H9 (cell line): ENCODE results near the gene DBF4. TPM values are rescaled to one million over a fixed set of nuclear protein-coding genes. Genes with fewer than 3 reads are reported as not detected.
A peak's percentile ranks its signal among the peaks of the same experiment; 100 is the strongest.
"Not testable (repeated sequence)": the region's sequence is repeated elsewhere in the genome, so short reads cannot be mapped to it uniquely, and the experiment has no call there.

Source experiments
- DNase-seq: peaks from one replicate; pipeline ENCODE4 v3.0.0-alpha.2; 2017
- H2AFZ ChIP-seq: one replicate; pipeline ENCODE4 v1.6.1; 2013; ENCODE audit warnings: mild to moderate bottlenecking, low read length, control low read depth, moderate library complexity
- H2AK5ac ChIP-seq: 2 replicates; pipeline ENCODE4 v1.6.1; 2013; ENCODE audit warnings: low read length, control low read depth, mixed read lengths; ENCODE audit not compliant: insufficient read length
- H2BK120ac ChIP-seq: one replicate; pipeline ENCODE4 v1.6.1; 2013; ENCODE audit warnings: low read depth, mild to moderate bottlenecking, low read length, control low read depth, inconsistent platforms; ENCODE audit not compliant: poor library complexity, severe bottlenecking
- H2BK12ac ChIP-seq: 2 replicates; pipeline ENCODE4 v1.6.1; 2013; ENCODE audit warnings: low read length, control low read depth, mixed read lengths, low read depth; ENCODE audit not compliant: insufficient read length
- H2BK15ac ChIP-seq: 2 replicates; pipeline ENCODE4 v1.6.1; 2013; ENCODE audit warnings: low read depth, low read length, control low read depth
- H2BK20ac ChIP-seq: one replicate; pipeline ENCODE4 v1.6.1; 2013; ENCODE audit warnings: low read depth, mild to moderate bottlenecking, low read length, control low read depth, inconsistent platforms; ENCODE audit not compliant: poor library complexity, severe bottlenecking
- H2BK5ac ChIP-seq: 2 replicates; pipeline ENCODE4 v1.6.1; 2013; ENCODE audit warnings: low read length, control low read depth, mixed read lengths; ENCODE audit not compliant: insufficient read length
- H3K14ac ChIP-seq: 2 replicates; pipeline ENCODE4 v1.6.1; 2013; ENCODE audit warnings: low read length, control low read depth; ENCODE audit not compliant: insufficient read depth
- H3K18ac ChIP-seq: 2 replicates; pipeline ENCODE4 v1.6.1; 2013; ENCODE audit warnings: low read depth, mild to moderate bottlenecking, mixed read lengths, low read length, control low read depth; ENCODE audit not compliant: insufficient read length
- H3K23ac ChIP-seq: 2 replicates; pipeline ENCODE4 v1.6.1; 2013; ENCODE audit warnings: low read length, control low read depth, mixed read lengths, low read depth; ENCODE audit not compliant: insufficient read length
- H3K23me2 ChIP-seq: 2 replicates; pipeline ENCODE4 v1.6.1; 2013; ENCODE audit warnings: low read depth, mild to moderate bottlenecking, mixed read lengths, low read length, control low read depth; ENCODE audit not compliant: insufficient read length, poor library complexity, severe bottlenecking
- H3K27ac ChIP-seq: 2 replicates; pipeline ENCODE4 v1.5.1; 2013; ENCODE audit warnings: low read length, control low read depth, mixed read lengths, low read depth; ENCODE audit not compliant: insufficient read length
- H3K27me3 ChIP-seq: 2 replicates; pipeline ENCODE4 v1.6.1; 2013; ENCODE audit warnings: low read length, control low read depth, inconsistent platforms; ENCODE audit not compliant: insufficient read depth
- H3K4ac ChIP-seq: 2 replicates; pipeline ENCODE4 v1.6.1; 2013; ENCODE audit warnings: low read depth, mild to moderate bottlenecking, control low read depth, inconsistent platforms, low read length, moderate library complexity
- H3K4me1 ChIP-seq: 2 replicates; pipeline ENCODE4 v1.6.1; 2013; ENCODE audit warnings: low read length, control low read depth, inconsistent platforms; ENCODE audit not compliant: insufficient read depth
- H3K4me2 ChIP-seq: 2 replicates; pipeline ENCODE4 v1.6.1; 2013; ENCODE audit warnings: low read length, control low read depth, mixed read lengths; ENCODE audit not compliant: insufficient read length, insufficient read depth
- H3K56ac ChIP-seq: 2 replicates; pipeline ENCODE4 v1.6.1; 2013; ENCODE audit warnings: low read depth, mild to moderate bottlenecking, mixed read lengths, low read length, control low read depth; ENCODE audit not compliant: insufficient read length
- H3K79me1 ChIP-seq: 2 replicates; pipeline ENCODE4 v1.6.1; 2013; ENCODE audit warnings: low read depth, mild to moderate bottlenecking, moderate library complexity, low read length, control low read depth, inconsistent platforms; ENCODE audit not compliant: insufficient read depth, poor library complexity, severe bottlenecking
- H3K79me2 ChIP-seq: 2 replicates; pipeline ENCODE4 v1.6.1; 2013; ENCODE audit warnings: low read length, control low read depth, inconsistent platforms; ENCODE audit not compliant: insufficient read depth
- H3K9ac ChIP-seq: 2 replicates; pipeline ENCODE4 v1.6.1; 2013; ENCODE audit warnings: low read length, control low read depth, mixed read lengths; ENCODE audit not compliant: insufficient read length; ENCODE audit errors: extremely low read depth
- H3K9me3 ChIP-seq: one replicate; pipeline ENCODE4 v1.6.1; 2013; ENCODE audit warnings: low read depth, low read length, inconsistent platforms; ENCODE audit not compliant: control insufficient read depth
- H3T11ph ChIP-seq: one replicate; pipeline ENCODE4 v1.6.1; 2013; ENCODE audit warnings: mild to moderate bottlenecking, low read length, control low read depth, inconsistent platforms
- H4K20me1 ChIP-seq: one replicate; pipeline ENCODE4 v1.6.1; 2013; ENCODE audit not compliant: control insufficient read depth, insufficient read length, insufficient read depth
- H4K5ac ChIP-seq: 2 replicates; pipeline ENCODE4 v1.6.1; 2013; ENCODE audit warnings: low read depth, mild to moderate bottlenecking, mixed read lengths, low read length, control low read depth; ENCODE audit not compliant: insufficient read length
- H4K8ac ChIP-seq: replicated peaks from 2 replicates; pipeline ENCODE4 v1.6.1; 2013; ENCODE audit warnings: low read length, control low read depth, mixed read lengths, low read depth; ENCODE audit not compliant: insufficient read length
- H4K91ac ChIP-seq: 2 replicates; pipeline ENCODE4 v1.6.1; 2013; ENCODE audit warnings: low read depth, mild to moderate bottlenecking, moderate library complexity, mixed read lengths, low read length, control low read depth; ENCODE audit not compliant: insufficient read length
- H3K27ac Mint-ChIP-seq, 3 experiments: 2 replicates in 2 of 3; 3 replicates in 1 of 3; pipeline ENCODE4 v1.8.0; 2020 to 2021; ENCODE audit warnings: mixed read lengths in 3 of 3, mild to moderate bottlenecking in 1 of 3, moderate library complexity in 1 of 3
- H3K27me3 Mint-ChIP-seq: 2 replicates; pipeline ENCODE4 v1.8.0; 2021; ENCODE audit warnings: low read depth, mild to moderate bottlenecking, moderate library complexity, mixed read lengths
- H3K36me3 Mint-ChIP-seq, 3 experiments: 2 replicates in 2 of 3; 3 replicates in 1 of 3; pipeline ENCODE4 v1.8.0; 2020 to 2021; ENCODE audit warnings: low read depth in 3 of 3, mixed read lengths in 3 of 3; ENCODE audit not compliant: insufficient read depth in 1 of 3
- H3K4me1 Mint-ChIP-seq, 2 experiments: 2 replicates each; pipeline ENCODE4 v1.8.0; 2020; ENCODE audit warnings: mixed read lengths in 2 of 2
- H3K4me3 Mint-ChIP-seq, 2 experiments: 2 replicates in 1 of 2; 3 replicates in 1 of 2; pipeline ENCODE4 v1.8.0; 2020 to 2021; ENCODE audit warnings: mild to moderate bottlenecking in 2 of 2, mixed read lengths in 2 of 2, moderate library complexity in 1 of 2
- H3K9me3 Mint-ChIP-seq, 2 experiments: 2 replicates in 1 of 2; 3 replicates in 1 of 2; pipeline ENCODE4 v1.8.0; 2020; ENCODE audit warnings: mild to moderate bottlenecking in 2 of 2, mixed read lengths in 2 of 2, moderate library complexity in 1 of 2
- WGBS: extraction: QIAGEN DNeasy Blood & Tissue Kit; methylation state at CpG from one replicate; pipeline ENCODE4 v1.1.7; 2013; ENCODE audit warnings: missing lambda C conversion rate, low lambda C conversion rate, mixed read lengths; ENCODE audit not compliant: insufficient read length; ENCODE audit errors: extremely low coverage; 5-methylcytosine and 5-hydroxymethylcytosine counted together
- total RNA-seq: library from RNA; stranded (reverse); gene quantifications from 2 replicates; pipeline ENCODE4 v1.2.1, GENCODE V29; 2021
- TF ChIP-seq, protein P1 (sequence below): fragments of 200-600 bp; sonication (generic); conservative IDR thresholded peaks from 3 replicates; pipeline ENCODE4 v1.8.0; 2021; ENCODE audit warnings: antibody characterized with exemption, mild to moderate bottlenecking

Gene DBF4
- total RNA-seq, 1 experiment from 2014 or later = 75.9 TPM

DNA sequence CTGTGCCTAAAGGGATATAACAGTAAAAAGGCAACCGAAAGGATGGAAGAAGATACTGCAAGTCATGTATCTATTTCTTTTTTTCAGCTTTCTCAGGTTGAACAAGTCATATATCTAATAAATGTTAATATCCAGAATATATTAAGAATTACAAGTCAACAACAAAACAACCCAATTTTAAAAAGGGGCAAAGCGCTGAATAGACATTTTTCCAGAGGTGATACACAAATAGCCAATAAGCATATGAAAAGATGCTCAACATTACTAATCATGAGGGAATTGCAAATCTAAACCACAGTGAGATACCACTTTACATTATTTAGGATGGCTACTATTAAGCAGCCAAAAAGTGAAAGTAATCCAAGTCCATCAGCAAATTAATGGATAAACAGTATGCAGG, 23.0 kb downstream of the DBF4 start:
- no peak overlapping the region for H2AK5ac ChIP-seq
- no peaks in the 10 kb centered on the region for H3K27me3 ChIP-seq
- no peak overlapping the region for H4K5ac ChIP-seq
- H3K14ac ChIP-seq = no peak overlapping the region
- no peaks in the 10 kb centered on the region for H3K9me3 ChIP-seq
- Mint-ChIP-seq H3K36me3 (peaks cover 21 to 82% (median 63%) of the 10 kb centered on the region in 3 experiments; a peak in 6 of 7 replicates), H3K27me3 (no peaks in the 10 kb centered on the region), H3K4me1 (no peaks in the 10 kb centered on the region), H3K4me3 (no peak overlapping the region), H3K27ac (no peak overlapping the region), H3K9me3 (no peaks in the 10 kb centered on the region)
- H3K56ac ChIP-seq = no peak overlapping the region
- no peaks in the 10 kb centered on the region for H3K79me1 ChIP-seq
- DNase-seq = no peak
- TF ChIP-seq, protein P1, sequence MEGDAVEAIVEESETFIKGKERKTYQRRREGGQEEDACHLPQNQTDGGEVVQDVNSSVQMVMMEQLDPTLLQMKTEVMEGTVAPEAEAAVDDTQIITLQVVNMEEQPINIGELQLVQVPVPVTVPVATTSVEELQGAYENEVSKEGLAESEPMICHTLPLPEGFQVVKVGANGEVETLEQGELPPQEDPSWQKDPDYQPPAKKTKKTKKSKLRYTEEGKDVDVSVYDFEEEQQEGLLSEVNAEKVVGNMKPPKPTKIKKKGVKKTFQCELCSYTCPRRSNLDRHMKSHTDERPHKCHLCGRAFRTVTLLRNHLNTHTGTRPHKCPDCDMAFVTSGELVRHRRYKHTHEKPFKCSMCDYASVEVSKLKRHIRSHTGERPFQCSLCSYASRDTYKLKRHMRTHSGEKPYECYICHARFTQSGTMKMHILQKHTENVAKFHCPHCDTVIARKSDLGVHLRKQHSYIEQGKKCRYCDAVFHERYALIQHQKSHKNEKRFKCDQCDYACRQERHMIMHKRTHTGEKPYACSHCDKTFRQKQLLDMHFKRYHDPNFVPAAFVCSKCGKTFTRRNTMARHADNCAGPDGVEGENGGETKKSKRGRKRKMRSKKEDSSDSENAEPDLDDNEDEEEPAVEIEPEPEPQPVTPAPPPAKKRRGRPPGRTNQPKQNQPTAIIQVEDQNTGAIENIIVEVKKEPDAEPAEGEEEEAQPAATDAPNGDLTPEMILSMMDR = no peak
- H3K4ac ChIP-seq = no peak overlapping the region
- H3K79me2 ChIP-seq = no peaks in the 10 kb centered on the region
- no peak overlapping the region for H3T11ph ChIP-seq
- no peak overlapping the region for H2BK15ac ChIP-seq
- no peaks in the 10 kb centered on the region for H4K20me1 ChIP-seq
- H2BK120ac ChIP-seq = no peak overlapping the region
- H2BK20ac ChIP-seq = no peak overlapping the region
- no peaks in the 10 kb centered on the region for H3K23me2 ChIP-seq
- no CpG with 5 or more reads among the region's 2 CpGs for WGBS
- no peak overlapping the region for H4K8ac ChIP-seq
- H3K4me1 ChIP-seq = no peaks in the 10 kb centered on the region
- no peak overlapping the region for H2AFZ ChIP-seq
- H4K91ac ChIP-seq = no peak overlapping the region
- no peak overlapping the region for H3K23ac ChIP-seq
- no peak overlapping the region for H3K9ac ChIP-seq
- no peak overlapping the region for H2BK5ac ChIP-seq
- H2BK12ac ChIP-seq = no peak overlapping the region
- H3K27ac ChIP-seq = no peak overlapping the region
- no peak overlapping the region for H3K4me2 ChIP-seq
- H3K18ac ChIP-seq = no peak overlapping the region

DNA sequence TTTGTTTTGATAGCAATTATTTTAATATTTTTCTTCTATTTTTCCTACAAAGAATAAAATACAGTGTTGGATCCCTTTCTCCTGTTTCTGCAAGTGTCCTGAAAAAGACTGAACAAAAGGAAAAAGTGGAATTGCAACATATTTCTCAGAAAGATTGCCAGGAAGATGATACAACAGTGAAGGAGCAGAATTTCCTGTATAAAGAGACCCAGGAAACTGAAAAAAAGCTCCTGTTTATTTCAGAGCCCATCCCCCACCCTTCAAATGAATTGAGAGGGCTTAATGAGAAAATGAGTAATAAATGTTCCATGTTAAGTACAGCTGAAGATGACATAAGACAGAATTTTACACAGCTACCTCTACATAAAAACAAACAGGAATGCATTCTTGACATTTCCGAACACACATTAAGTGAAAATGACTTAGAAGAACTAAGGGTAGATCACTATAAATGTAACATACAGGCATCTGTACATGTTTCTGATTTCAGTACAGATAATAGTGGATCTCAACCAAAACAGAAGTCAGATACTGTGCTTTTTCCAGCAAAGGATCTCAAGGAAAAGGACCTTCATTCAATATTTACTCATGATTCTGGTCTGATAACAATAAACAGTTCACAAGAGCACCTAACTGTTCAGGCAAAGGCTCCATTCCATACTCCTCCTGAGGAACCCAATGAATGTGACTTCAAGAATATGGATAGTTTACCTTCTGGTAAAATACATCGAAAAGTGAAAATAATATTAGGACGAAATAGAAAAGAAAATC, 31.0 kb downstream of the DBF4 start:
- H2AFZ ChIP-seq = not testable (repeated sequence)

More for the DNA sequence above, 31.0 kb downstream of the DBF4 start:
- not testable (repeated sequence) for H3K79me1 ChIP-seq, H3K79me2 ChIP-seq, H3K56ac ChIP-seq, H3K27ac ChIP-seq, H3K4ac ChIP-seq, H2BK5ac ChIP-seq, H3K9ac ChIP-seq, H4K91ac ChIP-seq, H3K4me3 Mint-ChIP-seq, H4K8ac ChIP-seq, H3K14ac ChIP-seq, H4K20me1 ChIP-seq, H3K23ac ChIP-seq, H3K4me1 Mint-ChIP-seq, H2BK15ac ChIP-seq, H2AK5ac ChIP-seq, DNase-seq, H2BK12ac ChIP-seq, H2BK120ac ChIP-seq, H3K18ac ChIP-seq, H2BK20ac ChIP-seq, H4K5ac ChIP-seq, H3K23me2 ChIP-seq, H3K4me2 ChIP-seq, H3T11ph ChIP-seq, H3K27me3 ChIP-seq, H3K4me1 ChIP-seq, H3K27me3 Mint-ChIP-seq, H3K9me3 Mint-ChIP-seq, H3K9me3 ChIP-seq
- Mint-ChIP-seq H3K27ac (peak overlapping the region in 2 of 3 experiments; percentile 27 to 40; a peak in 3 of 7 replicates), H3K36me3 (peaks cover 13 to 46% (median 16%) of the 10 kb centered on the region in 3 experiments; a peak in 6 of 7 replicates)
- no CpG with 5 or more reads among the region's 3 CpGs for WGBS
